ENCODE data around the gene C5orf22.

- TF ChIP-seq RAD21 (conservative IDR thresholded peaks at IDR 0.05) (no peak), CTCF (IDR thresholded peaks at IDR 0.05; ENCODE audit: poor library complexity, severe bottlenecking) (no peak), POLR2AphosphoS5 (IDR thresholded peaks at IDR 0.05) (peak; percentile 47)
These were observed 27.6 kb upstream of the C5orf22 start for GRCh38 chr5:31504529-31504928.

Data from neural cell (in vitro differentiated cells).